Naive thymus-derived CD4-positive, alpha-beta T cell (primary cell): Measurements from ENCODE around the gene FAM222A. TPM values are rescaled to one million over a fixed set of nuclear protein-coding genes. Genes with fewer than 3 reads are reported as not detected.

Experiments used
- ATAC-seq: fragments of 150-1000 bp; cut with Tn5 transposase; 2 replicates; pipeline ENCODE4 v1.10.0; 2021; ENCODE audit warnings: mild to moderate bottlenecking, moderate library complexity
- CTCF ChIA-PET: fragments of 350-600 bp; sonication (Branson Sonifier 250); formaldehyde crosslinking; loops from one replicate; lab custom pipeline; 2021; ENCODE audit warnings: antibody characterized with exemption; lab: Charles Lee
- POLR2A ChIA-PET: fragments of 350-600 bp; sonication (Branson Sonifier 250); formaldehyde crosslinking; loops from one replicate; lab custom pipeline; 2021; ENCODE audit warnings: antibody characterized with exemption, inconsistent platforms; lab: Charles Lee
- DNase-seq, 9 donors: peaks; one replicate each; pipeline versions ENCODE4 v3.0.0 to v3.0.0-alpha.2; 2020 to 2022; ENCODE audit warnings: mixed read lengths in 1 of 9
- H3K27ac ChIP-seq: one replicate; pipeline ENCODE4 v1.7.0; 2013; ENCODE audit warnings: mild to moderate bottlenecking, low read depth, low read length, moderate library complexity
- H3K27me3 ChIP-seq, 2 donors: one replicate each; pipeline ENCODE4 v1.7.0; 2013; ENCODE audit warnings: low read length in 2 of 2, mild to moderate bottlenecking in 2 of 2, moderate library complexity in 2 of 2; ENCODE audit not compliant: control insufficient read depth in 2 of 2, insufficient read depth in 2 of 2
- H3K36me3 ChIP-seq, 3 experiments: 1 replicate in 2 of 3; 2 replicates in 1 of 3; pipeline ENCODE4 v1.7.0; 2013; ENCODE audit warnings: low read length in 3 of 3, mild to moderate bottlenecking in 3 of 3, moderate library complexity in 1 of 3; ENCODE audit not compliant: insufficient read depth in 3 of 3, control insufficient read depth in 2 of 3
- H3K4me1 ChIP-seq, 2 donors: one replicate each; pipeline ENCODE4 v1.7.0; 2013; ENCODE audit warnings: low read length in 2 of 2, mild to moderate bottlenecking in 2 of 2, moderate library complexity in 1 of 2; ENCODE audit not compliant: control insufficient read depth in 2 of 2, insufficient read depth in 2 of 2
- H3K4me3 ChIP-seq: 2 replicates; pipeline ENCODE4 v1.7.0; 2013; ENCODE audit warnings: mild to moderate bottlenecking, low read length
- H3K9me3 ChIP-seq, 3 experiments: 1 replicate in 2 of 3; 2 replicates in 1 of 3; pipeline ENCODE4 v1.7.0; 2013; ENCODE audit warnings: low read length in 3 of 3; ENCODE audit not compliant: control insufficient read depth in 2 of 3
- H3K27ac Mint-ChIP-seq, 9 donors: one replicate each; pipeline ENCODE4 v1.8.0; 2020 to 2022; ENCODE audit warnings: mixed read lengths in 9 of 9, mild to moderate bottlenecking in 8 of 9, moderate library complexity in 5 of 9, inconsistent platforms in 2 of 9
- H3K27me3 Mint-ChIP-seq, 5 donors: one replicate each; pipeline ENCODE4 v1.8.0; 2021 to 2022; ENCODE audit warnings: mixed read lengths in 5 of 5, mild to moderate bottlenecking in 1 of 5
- H3K36me3 Mint-ChIP-seq, 5 donors: one replicate each; pipeline ENCODE4 v1.8.0; 2020 to 2022; ENCODE audit warnings: mixed read lengths in 5 of 5, mild to moderate bottlenecking in 3 of 5, inconsistent platforms in 1 of 5
- H3K4me1 Mint-ChIP-seq, 7 donors: one replicate each; pipeline ENCODE4 v1.8.0; 2020 to 2022; ENCODE audit warnings: mixed read lengths in 7 of 7, mild to moderate bottlenecking in 3 of 7, inconsistent platforms in 1 of 7
- H3K4me3 Mint-ChIP-seq, 10 donors: one replicate each; pipeline ENCODE4 v1.8.0; 2020 to 2022; ENCODE audit warnings: mild to moderate bottlenecking in 10 of 10, mixed read lengths in 10 of 10, moderate library complexity in 6 of 10, inconsistent platforms in 2 of 10
- H3K9me3 Mint-ChIP-seq, 11 donors: one replicate each; pipeline ENCODE4 v1.8.0; 2020 to 2022; ENCODE audit warnings: mixed read lengths in 11 of 11, mild to moderate bottlenecking in 4 of 11, inconsistent platforms in 1 of 11, moderate library complexity in 1 of 11
- intact Hi-C, 2 donors: fragments of 100-400 bp; cut with micrococcal nuclease; formaldehyde crosslinking; loops; one replicate each; pipeline ENCODE4 v1.15.1; 2023
- polyA plus RNA-seq, 2 donors: library from polyadenylated mRNA; unstranded; fragments of 300-500 nt; fragmentation: Illumina TruSeq; gene quantifications; one replicate each; pipeline ENCODE4 v1.2.3, GENCODE V29; 2021
- total RNA-seq, 6 experiments: library from RNA in 5 of 6; stranded (reverse) in 5 of 6; gene quantifications; 1 replicate in 5 of 6; 2 replicates in 1 of 6; pipeline ENCODE4 v1.2.3 and lab custom pipeline; 2021 to 2026

FAM222A gene
- total and polyA plus RNA-seq, 7 experiments from 2014 or later, result 0.08 to 1.6 (median 0.38) TPM

GRCh38 chr12:109714913-109715244 is 1.3 kb downstream of the FAM222A start:
- no peak overlapping the region for H3K27ac ChIP-seq
- POLR2A ChIA-PET, result interaction anchor here (1.0 kb wide), 1 partner anchor 9 kb away, joined by 3 read pairs; no protein-coding TSS in a partner anchor
- H3K36me3 Mint-ChIP-seq, result no peaks in the 10 kb centered on the region
- peaks cover 0 to 4% (median 0%) of the 10 kb centered on the region in 7 donors for H3K4me1 Mint-ChIP-seq
- H3K4me3 Mint-ChIP-seq, result peak overlapping the region in 8 of 10 donors; percentile 35 to 81 (median 62)
- peaks cover 0 to 6% of the 10 kb centered on the region in 2 donors for H3K27me3 ChIP-seq
- no peak for ATAC-seq
- H3K4me1 ChIP-seq, result peaks cover 3 to 11% of the 10 kb centered on the region in 2 donors
- CTCF ChIA-PET, result interaction anchor here (0.6 kb wide), 1 partner anchor 1976 kb away, joined by 3 read pairs; no protein-coding TSS in a partner anchor
- peak overlapping the region in 1 of 9 donors; percentile 59 for H3K27ac Mint-ChIP-seq
- H3K36me3 ChIP-seq, result no peaks in the 10 kb centered on the region
- intact Hi-C loops, result loop anchor here (1.0 to 10.0 kb wide), 8 partner anchors 60 to 1027 kb away; partner anchors contain the start of genes SSH1 (in 2 of the 2), ANKRD13A (in 1 of the 2), ARPC3 (in 1 of the 2) and CORO1C (in 1 of the 2)
- peaks cover 28 to 78% (median 37%) of the 10 kb centered on the region in 5 donors for H3K27me3 Mint-ChIP-seq
- H3K4me3 ChIP-seq, result no peak overlapping the region
- H3K9me3 ChIP-seq, result no peaks in the 10 kb centered on the region
- no peaks in the 10 kb centered on the region for H3K9me3 Mint-ChIP-seq
- DNase-seq, result no peak

- H3K27ac Mint-ChIP-seq, result peak overlapping the region in 1 of 9 donors; percentile 59
- no peak overlapping the region for H3K4me3 ChIP-seq
- H3K9me3 ChIP-seq, result no peaks in the 10 kb centered on the region
- no peak overlapping the region for H3K27ac ChIP-seq
- peaks cover 0 to 6% of the 10 kb centered on the region in 2 donors for H3K27me3 ChIP-seq
- peaks cover 22 to 79% (median 33%) of the 10 kb centered on the region in 5 donors for H3K27me3 Mint-ChIP-seq
- H3K36me3 ChIP-seq, result no peaks in the 10 kb centered on the region
- H3K4me1 Mint-ChIP-seq, result peaks cover 0 to 4% (median 0%) of the 10 kb centered on the region in 7 donors
- no peaks in the 10 kb centered on the region for H3K9me3 Mint-ChIP-seq
- H3K4me3 Mint-ChIP-seq, result peak overlapping the region in 8 of 10 donors; percentile 35 to 81 (median 62)
- ATAC-seq, result no peak
- intact Hi-C loops, result loop anchor here (2.0 to 10.0 kb wide), 3 partner anchors 59 to 861 kb away; partner anchors contain the start of genes ANKRD13A (in 1 of the 2), GIT2 (in 1 of the 2) and SSH1 (in 1 of the 2)
- CTCF ChIA-PET, result no interaction called here
- POLR2A ChIA-PET, result no interaction called here
- peaks cover 3 to 11% of the 10 kb centered on the region in 2 donors for H3K4me1 ChIP-seq
- H3K36me3 Mint-ChIP-seq, result no peaks in the 10 kb centered on the region
- DNase-seq, result peak in 1 of 9 donors; percentile 24
Measured at GRCh38 chr12:109715310-109716091, 1.9 kb downstream of the FAM222A start.

GRCh38 chr12:109716092-109716479 is 2.5 kb downstream of the FAM222A start:
- DNase-seq, result no peak
- Histone ChIP-seq H3K4me3 (no peak overlapping the region), H3K9me3 (no peaks in the 10 kb centered on the region), H3K4me1 (peaks cover 3 to 11% of the 10 kb centered on the region in 2 donors), H3K36me3 (no peaks in the 10 kb centered on the region), H3K27me3 (peaks cover 0 to 6% of the 10 kb centered on the region in 2 donors), H3K27ac (no peak overlapping the region)
- Mint-ChIP-seq H3K9me3 (no peaks in the 10 kb centered on the region), H3K27ac (no peak overlapping the region), H3K4me3 (peak overlapping the region in 4 of 10 donors; percentile 19 to 48 (median 40)), H3K36me3 (no peaks in the 10 kb centered on the region), H3K4me1 (peaks cover 0 to 4% (median 0%) of the 10 kb centered on the region in 7 donors), H3K27me3 (peaks cover 17 to 75% (median 27%) of the 10 kb centered on the region in 5 donors)
- ChIA-PET POLR2A (no interaction called here), CTCF (no interaction called here)
- intact Hi-C loops, result loop anchor here in 1 of 2 donors (10.0 kb wide), 2 partner anchors 279 to 861 kb away; partner anchors contain the start of genes ANKRD13A, GIT2 and SSH1
- ATAC-seq, result no peak

GRCh38 chr12:109716512-109717389 is 3.1 kb downstream of the FAM222A start:
- ATAC-seq (no peak), DNase-seq (no peak)
- Mint-ChIP-seq H3K4me1 (peaks cover 0 to 4% (median 0%) of the 10 kb centered on the region in 7 donors), H3K27ac (no peak overlapping the region), H3K36me3 (no peaks in the 10 kb centered on the region), H3K27me3 (peaks cover 13 to 69% (median 20%) of the 10 kb centered on the region in 5 donors), H3K9me3 (no peaks in the 10 kb centered on the region), H3K4me3 (no peak overlapping the region)
- Histone ChIP-seq H3K4me1 (peaks cover 3 to 11% of the 10 kb centered on the region in 2 donors), H3K36me3 (no peaks in the 10 kb centered on the region), H3K4me3 (no peak overlapping the region), H3K27me3 (peaks cover 0 to 6% of the 10 kb centered on the region in 2 donors), H3K27ac (no peak overlapping the region), H3K9me3 (no peaks in the 10 kb centered on the region)
- intact Hi-C loops, result loop anchor here in 1 of 2 donors (10.0 kb wide), 2 partner anchors 278 to 862 kb away; partner anchors contain the start of genes ANKRD13A, GIT2 and SSH1
- ChIA-PET CTCF (no interaction called here), POLR2A (no interaction called here)

DNA sequence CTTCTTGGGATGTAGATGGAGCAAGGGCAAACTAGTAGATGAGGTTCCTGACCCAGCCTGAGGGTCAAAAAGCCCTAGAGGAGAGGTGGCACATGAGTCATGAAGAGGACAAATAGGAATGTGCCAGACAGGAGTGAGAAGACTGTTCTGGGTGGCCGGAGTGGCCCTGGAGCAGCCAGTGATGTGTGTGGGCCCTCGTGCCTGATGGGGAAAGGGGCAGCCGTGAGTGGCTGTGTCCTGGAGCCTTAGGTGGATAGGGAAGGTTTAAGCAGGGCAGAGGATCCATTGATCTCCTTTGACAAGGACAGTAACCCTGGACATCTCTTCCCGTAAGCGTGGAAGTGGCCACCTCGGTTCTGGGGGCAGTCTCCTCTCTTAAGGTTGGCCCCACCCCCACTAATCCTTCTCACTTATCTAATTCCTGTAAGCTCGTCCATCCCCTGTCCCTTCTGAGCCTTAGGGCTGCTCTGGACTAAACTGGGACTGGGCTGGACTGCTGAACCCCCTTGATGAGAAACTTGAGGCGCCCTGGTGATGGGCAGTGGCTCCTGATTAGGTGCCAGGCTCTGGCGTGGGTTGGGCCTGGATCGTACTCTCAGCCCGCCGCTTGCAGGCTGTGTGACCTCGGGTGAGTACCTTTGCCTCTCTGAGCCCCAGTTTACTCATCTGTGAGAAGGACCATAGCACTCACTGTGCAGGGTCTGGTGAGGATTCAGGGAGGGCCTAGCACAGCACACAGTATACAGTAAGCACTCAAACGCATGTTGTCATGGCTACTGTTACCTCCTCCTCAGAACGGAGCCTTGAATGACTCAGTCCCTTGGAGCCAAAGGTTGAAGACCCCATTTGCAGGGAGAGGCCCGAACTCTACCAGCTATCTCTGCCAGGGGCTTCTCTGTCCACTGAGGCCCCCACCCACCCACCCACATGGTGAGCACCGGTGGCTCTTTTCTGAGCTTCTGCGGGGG is 4.0 kb downstream of the FAM222A start:
- peaks cover 0 to 6% of the 10 kb centered on the region in 2 donors for H3K27me3 ChIP-seq
- no peaks in the 10 kb centered on the region for H3K9me3 ChIP-seq
- intact Hi-C loops, result loop anchor here in 1 of 2 donors (10.0 kb wide), 2 partner anchors 277 to 863 kb away; partner anchors contain the start of genes ANKRD13A, GIT2 and SSH1
- H3K36me3 ChIP-seq, result no peaks in the 10 kb centered on the region
- Mint-ChIP-seq H3K9me3 (no peaks in the 10 kb centered on the region), H3K4me3 (no peak overlapping the region), H3K27me3 (peaks cover 12 to 61% (median 19%) of the 10 kb centered on the region in 5 donors), H3K4me1 (peaks cover 0 to 4% (median 0%) of the 10 kb centered on the region in 7 donors), H3K27ac (peak overlapping the region in 1 of 9 donors; percentile 30), H3K36me3 (no peaks in the 10 kb centered on the region)
- H3K4me1 ChIP-seq, result peaks cover 3 to 11% of the 10 kb centered on the region in 2 donors
- ChIA-PET POLR2A (no interaction called here), CTCF (no interaction called here)
- ATAC-seq (no peak), DNase-seq (no peak)
- no peak overlapping the region for H3K27ac ChIP-seq
- no peak overlapping the region for H3K4me3 ChIP-seq
